Breast epithelium (tissue), 3 donors: Measurements from ENCODE around the gene ATG16L1.

Experiments used
- CTCF ChIP-seq, 3 donors: fragments of 450-650 bp; IDR thresholded peaks; one replicate each; pipeline ENCODE4 v1.5.1; 2016 to 2017; ENCODE audit warnings: antibody characterized with exemption in 3 of 3, mild to moderate bottlenecking in 3 of 3, moderate library complexity in 3 of 3
- POLR2AphosphoS5 ChIP-seq, 3 donors: sonication (generic); formaldehyde crosslinking; IDR thresholded peaks; one replicate each; pipeline ENCODE4 v1.6.1; 2017; ENCODE audit warnings: antibody characterized with exemption in 3 of 3

- no peak for TF ChIP-seq CTCF (IDR thresholded peaks at IDR 0.05)
- TF ChIP-seq POLR2AphosphoS5 (IDR thresholded peaks at IDR 0.05) = no peak
These were observed 528 bp upstream of the ATG16L1 start for GRCh38 chr2:233250985-233251305.
